Mucosa of descending colon (tissue), 3 donors: Measurements from ENCODE around the gene C19orf81. TPM values are rescaled to one million over a fixed set of nuclear protein-coding genes. Genes with fewer than 3 reads are reported as not detected.

Source experiments
- ATAC-seq: fragments of 200-7000 bp; cut with Tn5 transposase; one replicate; pipeline ENCODE4 v1.9.1; 2020; ENCODE audit warnings: mild to moderate bottlenecking, moderate library complexity
- DNase-seq, 3 donors: peaks; one replicate each; pipeline ENCODE4 v3.0.0-alpha.2; 2020
- H3K36me3 ChIP-seq: fragments of 200-600 bp; one replicate; pipeline ENCODE4 v1.8.0; 2021; ENCODE audit warnings: low read depth, mild to moderate bottlenecking
- H3K4me1 ChIP-seq: fragments of 200-600 bp; one replicate; pipeline ENCODE4 v1.8.0; 2021; ENCODE audit warnings: low read depth, mild to moderate bottlenecking
- H3K4me3 ChIP-seq: fragments of 200-600 bp; one replicate; pipeline ENCODE4 v1.8.0; 2021; ENCODE audit warnings: mild to moderate bottlenecking
- H3K9me3 ChIP-seq: fragments of 200-600 bp; one replicate; pipeline ENCODE4 v1.8.0; 2021; ENCODE audit warnings: mild to moderate bottlenecking
- intact Hi-C, 2 donors: fragments of 100-400 bp; cut with DNase I in 1 of 2; cut with micrococcal nuclease in 1 of 2; formaldehyde crosslinking; loops; one replicate each; pipeline versions ENCODE4 v1.11.0 to v1.11.1; 2022; cut with DNase I, micrococcal nuclease
- total RNA-seq, 3 donors: library from RNA; stranded (reverse); fragmentation: NEBNext Ultra II Directional in 2 of 3; extraction: Animal tissue kit (Norgen Biotek cat#: 25700) in 2 of 3; gene quantifications; one replicate each; pipeline versions ENCODE4 v1.2.1 to v1.2.4, GENCODE V29; 2021 to 2023
- TF ChIP-seq, protein P1 (sequence below): fragments of 200-600 bp; IDR thresholded peaks from one replicate; pipeline ENCODE4 v1.8.0; 2022; ENCODE audit warnings: antibody characterized with exemption, mild to moderate bottlenecking
- donor health status: DM: no; HTN: no; CAD: no; lungs with moderate emphysema.
- donor health status: DM: no; HTN: no; CAD: no.
- donor health status: DM: no; HTN: yes; CAD: no.

Gene C19orf81
- total RNA-seq, 3 donors from 2014 or later: 0.41 TPM; not detected in 2

DNA sequence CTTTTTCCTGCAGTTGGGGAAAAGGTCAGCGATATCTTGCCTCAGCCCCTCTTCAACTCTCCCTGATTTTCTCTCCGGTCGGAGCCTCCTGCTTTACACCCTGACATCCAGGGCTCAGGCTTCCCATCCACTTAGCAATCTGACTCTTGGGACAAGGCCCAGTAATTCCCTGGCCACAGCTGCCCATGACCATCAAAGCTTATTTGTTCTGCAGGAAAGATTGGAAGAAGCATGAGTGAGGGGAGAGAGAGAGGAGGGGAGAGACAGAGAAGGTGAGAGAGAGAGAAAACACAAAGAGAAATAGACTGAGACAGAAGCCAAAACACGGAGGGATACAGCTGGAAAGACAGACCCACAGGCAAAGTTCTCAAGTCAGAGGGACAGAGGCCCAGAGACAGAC, 23.2 kb upstream of the C19orf81 start:
- TF ChIP-seq, protein P1, sequence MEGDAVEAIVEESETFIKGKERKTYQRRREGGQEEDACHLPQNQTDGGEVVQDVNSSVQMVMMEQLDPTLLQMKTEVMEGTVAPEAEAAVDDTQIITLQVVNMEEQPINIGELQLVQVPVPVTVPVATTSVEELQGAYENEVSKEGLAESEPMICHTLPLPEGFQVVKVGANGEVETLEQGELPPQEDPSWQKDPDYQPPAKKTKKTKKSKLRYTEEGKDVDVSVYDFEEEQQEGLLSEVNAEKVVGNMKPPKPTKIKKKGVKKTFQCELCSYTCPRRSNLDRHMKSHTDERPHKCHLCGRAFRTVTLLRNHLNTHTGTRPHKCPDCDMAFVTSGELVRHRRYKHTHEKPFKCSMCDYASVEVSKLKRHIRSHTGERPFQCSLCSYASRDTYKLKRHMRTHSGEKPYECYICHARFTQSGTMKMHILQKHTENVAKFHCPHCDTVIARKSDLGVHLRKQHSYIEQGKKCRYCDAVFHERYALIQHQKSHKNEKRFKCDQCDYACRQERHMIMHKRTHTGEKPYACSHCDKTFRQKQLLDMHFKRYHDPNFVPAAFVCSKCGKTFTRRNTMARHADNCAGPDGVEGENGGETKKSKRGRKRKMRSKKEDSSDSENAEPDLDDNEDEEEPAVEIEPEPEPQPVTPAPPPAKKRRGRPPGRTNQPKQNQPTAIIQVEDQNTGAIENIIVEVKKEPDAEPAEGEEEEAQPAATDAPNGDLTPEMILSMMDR: no peak
- ATAC-seq (no peak), DNase-seq (no peak)
- no peaks in the 10 kb centered on the region for H3K9me3 ChIP-seq
- H3K4me1 ChIP-seq: no peaks in the 10 kb centered on the region
- H3K36me3 ChIP-seq: no peaks in the 10 kb centered on the region
- intact Hi-C loops: no loop called here
- H3K4me3 ChIP-seq: no peak overlapping the region

DNA sequence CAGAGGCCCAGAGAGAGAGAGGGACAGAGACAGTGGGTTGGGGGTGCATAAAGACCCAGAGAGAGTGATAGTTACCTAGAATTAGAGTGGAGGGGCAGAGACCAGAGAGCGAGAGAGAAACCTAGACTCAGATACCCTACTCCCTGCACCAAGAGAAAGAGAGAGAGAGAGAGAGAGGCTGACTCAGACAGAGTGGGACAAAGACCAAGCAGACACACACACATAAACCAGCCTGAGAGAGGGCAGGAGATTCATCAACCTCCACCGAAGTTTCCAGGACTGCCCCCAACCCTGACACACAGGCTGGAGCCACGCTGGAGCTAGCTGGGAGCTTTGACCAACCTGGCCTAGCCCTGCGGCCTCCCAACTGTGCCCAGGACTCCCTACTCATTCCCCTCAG, 22.4 kb upstream of the C19orf81 start:
- H3K4me3 ChIP-seq: no peak overlapping the region
- intact Hi-C loops: no loop called here
- no peaks in the 10 kb centered on the region for H3K36me3 ChIP-seq
- H3K4me1 ChIP-seq: no peaks in the 10 kb centered on the region
- DNase-seq (no peak), ATAC-seq (no peak)
- TF ChIP-seq, protein P1: no peak
- no peaks in the 10 kb centered on the region for H3K9me3 ChIP-seq

DNA sequence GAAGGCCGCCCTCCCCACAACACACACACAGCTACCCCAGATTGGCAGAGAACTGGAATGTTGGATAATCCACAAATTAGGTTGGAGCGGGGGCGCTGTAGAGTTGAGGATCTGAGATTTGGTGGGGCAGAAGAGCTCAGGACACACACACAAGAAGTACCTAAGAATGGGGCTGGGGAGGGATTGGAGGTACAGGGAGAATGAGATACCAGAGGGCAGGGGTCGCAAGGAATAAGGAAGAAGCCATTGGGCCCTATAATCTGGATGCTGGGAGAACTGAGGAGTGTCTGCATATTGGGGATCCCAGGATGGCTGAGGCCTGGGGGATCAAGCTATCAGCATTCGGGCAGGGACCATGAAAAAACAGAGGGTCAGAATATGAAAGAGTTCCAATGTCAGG, 21.1 kb upstream of the C19orf81 start:
- intact Hi-C loops: no loop called here
- Histone ChIP-seq H3K36me3 (no peaks in the 10 kb centered on the region), H3K4me1 (no peaks in the 10 kb centered on the region), H3K9me3 (peaks cover 3% of the 10 kb centered on the region), H3K4me3 (no peak overlapping the region)
- DNase-seq (no peak), ATAC-seq (no peak)
- TF ChIP-seq, protein P1: no peak

DNA sequence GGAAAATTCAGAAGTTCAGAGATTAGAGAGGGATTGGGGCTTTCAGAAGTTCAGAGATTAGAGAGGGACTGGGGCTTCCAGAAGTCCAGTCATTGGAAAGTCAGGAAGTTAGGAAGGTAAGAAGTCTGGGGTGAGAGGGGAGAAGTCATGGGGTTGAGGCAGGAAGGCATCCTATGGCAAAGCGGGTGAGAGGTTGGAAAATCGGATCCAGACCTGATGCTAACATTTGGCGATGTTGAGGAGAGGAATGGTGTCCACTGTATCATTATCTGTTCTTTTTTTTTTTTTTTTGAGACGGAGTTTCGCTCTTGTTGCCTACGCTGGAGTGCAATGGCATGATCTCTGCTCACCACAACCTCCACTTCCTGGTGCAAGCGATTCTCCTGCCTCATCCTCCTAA, 20.7 kb upstream of the C19orf81 start:
- no peak for DNase-seq
- ATAC-seq: no peak

DNA sequence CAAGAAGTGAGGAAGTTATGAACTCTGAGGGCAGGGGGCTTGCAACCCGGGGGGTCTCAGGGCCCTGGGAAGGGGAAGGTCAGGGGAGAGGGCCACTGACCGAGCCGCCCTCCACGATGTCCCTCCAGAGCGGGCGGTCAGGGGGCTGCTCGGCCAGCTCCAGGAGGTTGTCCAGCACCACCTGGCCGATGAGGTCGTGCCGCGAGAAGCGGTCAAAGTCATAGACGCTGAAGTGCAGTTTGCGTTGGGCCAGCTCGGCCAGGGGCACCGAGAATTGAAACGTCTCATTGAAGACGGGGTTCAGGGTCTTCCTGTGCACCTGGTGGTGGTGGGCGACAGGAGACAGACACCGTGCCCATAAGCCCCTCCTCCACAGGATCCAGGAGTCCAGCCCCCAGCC, 20.1 kb upstream of the C19orf81 start:
- no peak overlapping the region for H3K4me3 ChIP-seq
- ATAC-seq: no peak

More for the DNA sequence above, 20.7 kb upstream of the C19orf81 start:
- TF ChIP-seq, protein P1: no peak
- no peak overlapping the region for H3K4me3 ChIP-seq
- H3K36me3 ChIP-seq: no peaks in the 10 kb centered on the region
- intact Hi-C loops: no loop called here
- no peaks in the 10 kb centered on the region for H3K4me1 ChIP-seq
- peaks cover 7% of the 10 kb centered on the region for H3K9me3 ChIP-seq

More for the DNA sequence above, 20.1 kb upstream of the C19orf81 start:
- intact Hi-C loops: no loop called here
- TF ChIP-seq, protein P1: no peak
- Histone ChIP-seq H3K9me3 (peaks cover 12% of the 10 kb centered on the region), H3K36me3 (no peaks in the 10 kb centered on the region), H3K4me1 (no peaks in the 10 kb centered on the region)
- DNase-seq: no peak
